Natural killer cell (primary cell): ENCODE measurements around the gene HDAC4. TPM values are rescaled to one million over a fixed set of nuclear protein-coding genes. Genes with fewer than 3 reads are reported as not detected.
"Not testable (repeated sequence)": the region's sequence is repeated elsewhere in the genome, so short reads cannot be mapped to it uniquely, and the experiment has no call there.

Experiments
- ATAC-seq, 3 donors: fragments of 150-1000 bp in 2 of 3; fragments of 200-7000 bp in 1 of 3; cut with Tn5 transposase; 1 replicate in 1 of 3; 2 replicates in 2 of 3; pipeline ENCODE4 v1.10.0; 2021; ENCODE audit warnings: mild to moderate bottlenecking in 2 of 3, moderate library complexity in 2 of 3
- DNase-seq, 2 donors: peaks; one replicate each; pipeline versions ENCODE4 v3.0.0 to v3.0.0-alpha.2; 2013 to 2021; ENCODE audit warnings: mixed read lengths in 1 of 2
- H3K27ac ChIP-seq: one replicate; pipeline ENCODE4 v1.5.1; 2013; ENCODE audit warnings: mild to moderate bottlenecking, low read length
- H3K27me3 ChIP-seq: one replicate; pipeline ENCODE4 v1.6.1; 2013; ENCODE audit warnings: low read length; ENCODE audit not compliant: control insufficient read depth, insufficient read depth
- H3K36me3 ChIP-seq: one replicate; pipeline ENCODE4 v1.6.1; 2013; ENCODE audit warnings: low read length; ENCODE audit not compliant: control insufficient read depth, insufficient read depth
- H3K4me1 ChIP-seq: one replicate; pipeline ENCODE4 v1.6.1; 2013; ENCODE audit warnings: low read length; ENCODE audit not compliant: control insufficient read depth, insufficient read depth
- H3K4me3 ChIP-seq: one replicate; pipeline ENCODE4 v1.5.1; 2013; ENCODE audit warnings: low read length
- H3K9me3 ChIP-seq: one replicate; pipeline ENCODE4 v1.6.1; 2013; ENCODE audit warnings: low read length; ENCODE audit not compliant: control insufficient read depth, insufficient read depth
- H3K27ac Mint-ChIP-seq, 2 donors: one replicate each; pipeline ENCODE4 v1.8.0; 2022; ENCODE audit warnings: mild to moderate bottlenecking in 2 of 2, mixed read lengths in 2 of 2, moderate library complexity in 1 of 2
- H3K27me3 Mint-ChIP-seq, 2 donors: one replicate each; pipeline ENCODE4 v1.8.0; 2022; ENCODE audit warnings: low read depth in 2 of 2, mixed read lengths in 2 of 2
- H3K36me3 Mint-ChIP-seq: one replicate; pipeline ENCODE4 v1.8.0; 2022; ENCODE audit warnings: mixed read lengths
- H3K4me1 Mint-ChIP-seq, 2 donors: one replicate each; pipeline ENCODE4 v1.8.0; 2022; ENCODE audit warnings: mixed read lengths in 2 of 2
- H3K4me3 Mint-ChIP-seq: one replicate; pipeline ENCODE4 v1.8.0; 2022; ENCODE audit warnings: mild to moderate bottlenecking, moderate library complexity, mixed read lengths
- H3K9me3 Mint-ChIP-seq, 2 donors: one replicate each; pipeline ENCODE4 v1.8.0; 2022; ENCODE audit warnings: mixed read lengths in 2 of 2
- CTCF ChIP-seq: fragments of 200-600 bp; IDR thresholded peaks from one replicate; pipeline ENCODE4 v1.8.0; 2022; ENCODE audit warnings: antibody characterized with exemption
- WGBS: methylation state at CpG from one replicate; pipeline ENCODE4 v1.1.7; 2013; ENCODE audit warnings: missing lambda C conversion rate; ENCODE audit not compliant: insufficient coverage; 5-methylcytosine and 5-hydroxymethylcytosine counted together
- intact Hi-C: fragments of 100-400 bp; cut with micrococcal nuclease; formaldehyde crosslinking; loops from one replicate; pipeline ENCODE4 v1.14.2; 2022
- total RNA-seq, 4 donors: library from RNA; stranded (reverse); fragments of 120-200 nt in 1 of 4; gene quantifications; one replicate each; pipeline versions ENCODE4 v1.2.3 to v1.2.4, GENCODE V29; 2013 to 2022

Gene HDAC4
- total RNA-seq, 3 donors from 2014 or later (not counting 1 experiment from before 2014, with no cell fraction given) = 74.9 to 105 (median 100) TPM

DNA sequence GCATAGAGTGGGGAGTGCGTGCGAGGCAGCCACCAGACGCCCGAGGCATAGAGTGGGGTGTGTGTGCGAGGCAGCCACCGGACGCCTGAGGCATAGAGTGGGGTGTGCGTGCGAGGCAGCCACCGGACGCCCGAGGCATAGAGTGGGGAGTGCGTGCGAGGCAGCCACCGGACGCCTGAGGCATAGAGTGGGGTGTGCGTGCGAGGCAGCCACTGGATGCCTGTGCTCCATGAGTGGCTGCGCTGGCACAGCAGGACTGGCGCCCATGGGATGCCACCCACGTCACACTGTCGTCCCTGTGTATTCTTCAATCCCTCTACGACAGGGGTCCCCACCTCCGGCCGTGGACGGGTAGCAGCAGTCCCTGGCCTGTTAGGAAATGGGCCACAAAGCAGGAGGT, 221.9 kb downstream of the HDAC4 start:
- WGBS = 98% methylated on average over 26 of the region's 26 CpGs
- ATAC-seq (no peak), DNase-seq (no peak)
- Histone ChIP-seq H3K36me3 (peaks cover 55% of the 10 kb centered on the region), H3K27me3 (no peaks in the 10 kb centered on the region), H3K4me1 (no peaks in the 10 kb centered on the region), H3K27ac (no peak overlapping the region), H3K9me3 (peaks cover 2% of the 10 kb centered on the region), H3K4me3 (no peak overlapping the region)
- no peaks in the 10 kb centered on the region for H3K27me3 Mint-ChIP-seq
- H3K27ac Mint-ChIP-seq = no peak overlapping the region
- H3K4me3 Mint-ChIP-seq = no peak overlapping the region
- peaks cover 2 to 4% of the 10 kb centered on the region in 2 donors for H3K9me3 Mint-ChIP-seq
- peaks cover 11 to 19% of the 10 kb centered on the region in 2 donors for H3K4me1 Mint-ChIP-seq
- H3K36me3 Mint-ChIP-seq = peaks cover 30% of the 10 kb centered on the region
- intact Hi-C loops = no loop called here
- TF ChIP-seq CTCF = no peak

- H3K36me3 ChIP-seq = peaks cover 52% of the 10 kb centered on the region
- intact Hi-C loops = no loop called here
- H3K9me3 Mint-ChIP-seq = peaks cover 3 to 5% of the 10 kb centered on the region in 2 donors
- H3K27me3 Mint-ChIP-seq = no peaks in the 10 kb centered on the region
- H3K27ac ChIP-seq = no peak overlapping the region
- no peak overlapping the region for H3K27ac Mint-ChIP-seq
- TF ChIP-seq CTCF = no peak
- H3K4me3 Mint-ChIP-seq = no peak overlapping the region
- 97% methylated on average over 10 of the region's 10 CpGs for WGBS
- DNase-seq (no peak), ATAC-seq (no peak)
- H3K4me1 Mint-ChIP-seq = peaks cover 11 to 19% of the 10 kb centered on the region in 2 donors
- H3K4me1 ChIP-seq = no peaks in the 10 kb centered on the region
- no peak overlapping the region for H3K4me3 ChIP-seq
- no peaks in the 10 kb centered on the region for H3K27me3 ChIP-seq
- H3K36me3 Mint-ChIP-seq = peaks cover 35% of the 10 kb centered on the region
- H3K9me3 ChIP-seq = peaks cover 2% of the 10 kb centered on the region
Observed at GRCh38 chr2:239178484-239178883, 222.3 kb downstream of the HDAC4 start.

DNA sequence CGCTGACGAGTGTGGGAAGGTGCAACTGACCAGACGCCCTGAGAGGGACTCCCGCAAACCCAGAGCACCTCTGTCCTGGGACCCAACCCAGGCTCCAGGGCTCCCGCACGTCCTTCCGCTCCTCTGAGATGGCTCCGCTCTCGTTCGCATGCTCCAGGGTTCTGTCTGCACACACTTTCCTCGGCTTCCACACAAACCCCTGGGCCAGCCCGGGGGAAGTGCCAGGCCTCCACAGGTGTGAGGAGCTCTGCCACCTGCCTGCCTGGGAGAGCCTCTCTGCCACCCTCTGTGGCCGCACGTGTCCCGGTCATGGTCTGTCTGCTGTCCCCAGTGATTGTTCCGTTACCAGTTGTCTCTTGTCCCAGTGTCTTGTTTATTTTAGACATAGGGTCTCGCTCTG, 222.9 kb downstream of the HDAC4 start:
- H3K27ac ChIP-seq = no peak overlapping the region
- H3K9me3 ChIP-seq = peaks cover 2% of the 10 kb centered on the region
- TF ChIP-seq CTCF = no peak
- H3K36me3 ChIP-seq = peaks cover 52% of the 10 kb centered on the region
- H3K36me3 Mint-ChIP-seq = peaks cover 40% of the 10 kb centered on the region
- peaks cover 3 to 5% of the 10 kb centered on the region in 2 donors for H3K9me3 Mint-ChIP-seq
- no peak overlapping the region for H3K27ac Mint-ChIP-seq
- 97% methylated on average over 17 of the region's 17 CpGs for WGBS
- no peaks in the 10 kb centered on the region for H3K27me3 Mint-ChIP-seq
- peaks cover 8 to 19% of the 10 kb centered on the region in 2 donors for H3K4me1 Mint-ChIP-seq
- no peak for ATAC-seq
- H3K4me3 Mint-ChIP-seq = no peak overlapping the region
- intact Hi-C loops = no loop called here
- H3K4me3 ChIP-seq = no peak overlapping the region
- no peaks in the 10 kb centered on the region for H3K27me3 ChIP-seq
- H3K4me1 ChIP-seq = no peaks in the 10 kb centered on the region
- no peak for DNase-seq

DNA sequence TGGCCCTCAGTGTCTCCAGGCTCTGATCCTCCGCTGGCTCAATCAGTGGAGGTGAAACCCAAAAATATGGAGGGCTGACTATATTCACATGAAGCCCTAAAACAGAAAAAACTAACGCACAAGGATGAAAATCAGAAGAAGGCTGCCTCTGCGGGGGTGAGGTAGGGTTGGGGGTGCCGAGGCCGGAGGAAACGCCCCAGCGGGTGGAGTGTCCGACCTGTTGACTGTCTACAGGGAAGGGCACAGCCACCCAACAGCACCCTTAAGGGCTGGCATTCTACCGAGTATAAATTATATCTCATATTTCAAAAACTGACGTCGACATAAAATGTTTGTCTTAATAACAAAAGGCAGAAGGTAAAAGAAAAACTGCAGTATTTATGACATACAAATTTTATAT, 223.5 kb downstream of the HDAC4 start:
- ATAC-seq (no peak), DNase-seq (no peak)
- no peak overlapping the region for H3K4me3 Mint-ChIP-seq
- H3K27me3 ChIP-seq = no peaks in the 10 kb centered on the region
- H3K4me3 ChIP-seq = no peak overlapping the region
- peaks cover 3 to 8% of the 10 kb centered on the region in 2 donors for H3K9me3 Mint-ChIP-seq
- peaks cover 51% of the 10 kb centered on the region for H3K36me3 ChIP-seq
- peaks cover 46% of the 10 kb centered on the region for H3K36me3 Mint-ChIP-seq
- no peak overlapping the region for H3K27ac Mint-ChIP-seq
- no peaks in the 10 kb centered on the region for H3K27me3 Mint-ChIP-seq
- peaks cover 2% of the 10 kb centered on the region for H3K9me3 ChIP-seq
- intact Hi-C loops = no loop called here
- H3K4me1 ChIP-seq = no peaks in the 10 kb centered on the region
- H3K4me1 Mint-ChIP-seq = peaks cover 4 to 19% of the 10 kb centered on the region in 2 donors
- 99% methylated on average over 9 of the region's 11 CpGs for WGBS
- TF ChIP-seq CTCF = no peak
- H3K27ac ChIP-seq = no peak overlapping the region

- peaks cover 46% of the 10 kb centered on the region for H3K36me3 ChIP-seq
- H3K27me3 ChIP-seq, H3K9me3 ChIP-seq, DNase-seq, ATAC-seq, H3K27me3 Mint-ChIP-seq, H3K4me3 Mint-ChIP-seq, H3K27ac ChIP-seq, H3K4me3 ChIP-seq, H3K4me1 ChIP-seq, intact Hi-C loops: not testable (repeated sequence)
- Mint-ChIP-seq H3K4me1 (peaks cover 4 to 19% of the 10 kb centered on the region in 2 donors), H3K9me3 (peaks cover 3 to 13% of the 10 kb centered on the region in 2 donors), H3K27ac (peak overlapping the region in 1 of 2 donors; percentile 16), H3K36me3 (peaks cover 54% of the 10 kb centered on the region)
- WGBS = 91% methylated on average over 20 of the region's 23 CpGs
Observed at GRCh38 chr2:239176138-239176803, 224.5 kb downstream of the HDAC4 start.
